ENCODE results near the gene CYBRD1.

CYBRD1 gene

DNA sequence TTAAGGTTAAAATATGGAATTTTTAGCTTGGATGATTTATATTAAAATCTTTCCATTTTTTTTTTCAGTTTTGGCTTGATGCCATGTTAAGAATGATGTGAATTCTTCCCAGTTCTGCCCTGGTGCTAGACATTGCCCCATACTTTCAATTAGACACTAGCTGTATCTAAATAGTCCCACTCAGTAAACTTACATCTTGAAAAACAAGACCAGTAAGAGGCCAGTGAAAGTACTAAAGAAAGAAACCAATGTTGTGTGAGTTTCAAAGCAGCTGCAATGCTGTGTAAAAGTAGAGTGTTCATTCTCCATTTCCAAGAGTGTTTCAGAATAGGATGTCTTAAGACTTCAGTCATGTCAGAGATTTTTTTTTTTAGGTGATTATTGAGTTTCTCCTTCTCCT is 40.0 kb upstream of the CYBRD1 start:
- Histone ChIP-seq H3K4me3 (ENCODE audit: low read depth, low read length) (no peak overlapping the region), H3K9me3 (no peaks in the 10 kb centered on the region), H3K4me1 (no peaks in the 10 kb centered on the region), H3K36me3 (no peaks in the 10 kb centered on the region), H3K27me3 (no peaks in the 10 kb centered on the region)
- TF ChIP-seq, protein P1, sequence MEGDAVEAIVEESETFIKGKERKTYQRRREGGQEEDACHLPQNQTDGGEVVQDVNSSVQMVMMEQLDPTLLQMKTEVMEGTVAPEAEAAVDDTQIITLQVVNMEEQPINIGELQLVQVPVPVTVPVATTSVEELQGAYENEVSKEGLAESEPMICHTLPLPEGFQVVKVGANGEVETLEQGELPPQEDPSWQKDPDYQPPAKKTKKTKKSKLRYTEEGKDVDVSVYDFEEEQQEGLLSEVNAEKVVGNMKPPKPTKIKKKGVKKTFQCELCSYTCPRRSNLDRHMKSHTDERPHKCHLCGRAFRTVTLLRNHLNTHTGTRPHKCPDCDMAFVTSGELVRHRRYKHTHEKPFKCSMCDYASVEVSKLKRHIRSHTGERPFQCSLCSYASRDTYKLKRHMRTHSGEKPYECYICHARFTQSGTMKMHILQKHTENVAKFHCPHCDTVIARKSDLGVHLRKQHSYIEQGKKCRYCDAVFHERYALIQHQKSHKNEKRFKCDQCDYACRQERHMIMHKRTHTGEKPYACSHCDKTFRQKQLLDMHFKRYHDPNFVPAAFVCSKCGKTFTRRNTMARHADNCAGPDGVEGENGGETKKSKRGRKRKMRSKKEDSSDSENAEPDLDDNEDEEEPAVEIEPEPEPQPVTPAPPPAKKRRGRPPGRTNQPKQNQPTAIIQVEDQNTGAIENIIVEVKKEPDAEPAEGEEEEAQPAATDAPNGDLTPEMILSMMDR (IDR thresholded peaks at IDR 0.05; ENCODE audit: low read depth, low read length), result no peak
- no peak for DNase-seq

DNA sequence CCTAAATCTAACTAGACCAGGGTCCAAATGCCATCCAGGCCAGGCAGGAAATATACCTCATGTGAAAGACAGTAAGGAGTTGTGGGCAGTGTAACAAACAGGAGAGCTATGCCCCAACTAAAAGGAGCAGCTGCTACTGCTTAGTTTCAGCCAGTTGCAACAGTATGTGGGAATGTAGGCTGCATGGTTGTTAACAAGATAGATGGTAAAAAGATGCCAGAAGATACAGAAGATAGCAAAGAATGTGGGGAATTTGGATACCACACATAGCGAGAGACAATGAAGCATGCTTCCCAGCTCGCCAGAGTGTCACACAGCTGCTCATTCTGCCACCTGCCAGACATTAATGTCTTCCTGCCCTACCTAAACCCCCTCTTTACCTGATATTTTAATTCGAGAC is 39.4 kb upstream of the CYBRD1 start:
- Histone ChIP-seq H3K9me3 (no peaks in the 10 kb centered on the region), H3K4me3 (ENCODE audit: low read depth, low read length) (no peak overlapping the region), H3K4me1 (no peaks in the 10 kb centered on the region), H3K36me3 (no peaks in the 10 kb centered on the region), H3K27me3 (no peaks in the 10 kb centered on the region)
- TF ChIP-seq, protein P1 (IDR thresholded peaks at IDR 0.05; ENCODE audit: low read depth, low read length), result no peak
- no peak for DNase-seq

DNA sequence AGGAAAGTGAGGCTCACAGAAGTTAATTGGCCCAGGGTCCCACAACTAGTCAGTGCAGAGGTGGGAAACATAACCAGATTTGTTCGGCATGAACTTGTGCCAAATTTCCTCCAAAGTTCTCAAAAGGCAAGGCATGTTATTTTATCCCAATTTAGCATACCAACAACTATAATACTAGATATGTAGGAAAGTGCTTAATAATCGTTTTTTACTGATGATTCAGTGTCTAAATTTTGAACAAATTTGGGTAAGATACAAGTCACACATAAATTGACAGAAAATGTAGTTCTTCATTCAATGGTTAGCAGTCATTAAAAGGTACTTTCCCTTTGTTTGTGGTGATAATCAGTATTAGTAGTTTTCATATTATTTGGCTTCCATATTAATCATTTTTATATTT is 38.5 kb upstream of the CYBRD1 start:
- Histone ChIP-seq H3K4me1 (no peaks in the 10 kb centered on the region), H3K27me3 (no peaks in the 10 kb centered on the region), H3K36me3 (no peaks in the 10 kb centered on the region), H3K4me3 (ENCODE audit: low read depth, low read length) (no peak overlapping the region), H3K9me3 (no peaks in the 10 kb centered on the region)
- DNase-seq, result no peak
- TF ChIP-seq, protein P1 (IDR thresholded peaks at IDR 0.05; ENCODE audit: low read depth, low read length), result no peak

DNA sequence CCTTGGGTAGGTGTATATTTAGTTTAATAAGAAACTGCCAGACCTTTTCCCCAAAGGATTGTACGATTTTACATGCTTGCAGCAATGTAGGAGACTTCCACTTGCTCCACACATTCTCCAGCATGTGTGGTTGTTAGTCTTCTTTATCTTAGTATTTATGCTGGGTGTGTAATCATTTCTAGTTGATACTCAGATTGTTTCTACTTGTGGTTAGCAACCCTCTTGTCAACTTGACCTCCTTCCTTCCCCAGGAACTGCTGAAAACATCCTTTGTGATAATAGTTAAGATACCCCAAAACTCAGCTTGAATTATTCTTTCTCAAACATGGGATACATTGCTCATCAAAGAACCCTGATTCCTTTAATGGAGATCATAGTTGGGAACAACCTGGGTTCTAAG is 37.2 kb upstream of the CYBRD1 start:
- Histone ChIP-seq H3K9me3 (no peaks in the 10 kb centered on the region), H3K4me1 (no peaks in the 10 kb centered on the region), H3K27me3 (no peaks in the 10 kb centered on the region), H3K36me3 (no peaks in the 10 kb centered on the region), H3K4me3 (ENCODE audit: low read depth, low read length) (no peak overlapping the region)
- TF ChIP-seq, protein P1 (IDR thresholded peaks at IDR 0.05; ENCODE audit: low read depth, low read length), result no peak
- DNase-seq, result no peak

DNA sequence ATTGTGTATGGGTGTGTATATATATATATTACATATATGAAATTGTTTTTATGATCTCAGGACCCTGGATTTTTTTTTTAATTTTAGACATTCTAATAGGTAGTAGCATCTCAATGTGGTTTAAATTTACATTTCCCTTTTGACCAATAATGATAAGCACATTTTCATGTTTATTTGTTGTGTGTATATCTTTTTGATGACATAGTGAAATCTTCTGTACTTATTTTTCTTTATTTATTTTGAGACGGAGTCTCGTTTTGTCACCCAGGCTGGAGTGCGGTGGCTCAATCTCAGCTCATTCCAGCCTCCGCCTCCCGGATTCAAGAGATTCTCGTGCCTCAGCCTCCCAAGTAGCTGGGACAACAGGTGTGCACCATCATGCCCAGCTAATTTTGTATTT is 35.1 kb upstream of the CYBRD1 start:
- Histone ChIP-seq H3K4me1 (no peaks in the 10 kb centered on the region), H3K27me3 (no peaks in the 10 kb centered on the region), H3K9me3 (no peaks in the 10 kb centered on the region), H3K36me3 (no peaks in the 10 kb centered on the region), H3K4me3 (ENCODE audit: low read depth, low read length) (no peak overlapping the region)
- TF ChIP-seq, protein P1 (IDR thresholded peaks at IDR 0.05; ENCODE audit: low read depth, low read length), result no peak
- no peak for DNase-seq

DNA sequence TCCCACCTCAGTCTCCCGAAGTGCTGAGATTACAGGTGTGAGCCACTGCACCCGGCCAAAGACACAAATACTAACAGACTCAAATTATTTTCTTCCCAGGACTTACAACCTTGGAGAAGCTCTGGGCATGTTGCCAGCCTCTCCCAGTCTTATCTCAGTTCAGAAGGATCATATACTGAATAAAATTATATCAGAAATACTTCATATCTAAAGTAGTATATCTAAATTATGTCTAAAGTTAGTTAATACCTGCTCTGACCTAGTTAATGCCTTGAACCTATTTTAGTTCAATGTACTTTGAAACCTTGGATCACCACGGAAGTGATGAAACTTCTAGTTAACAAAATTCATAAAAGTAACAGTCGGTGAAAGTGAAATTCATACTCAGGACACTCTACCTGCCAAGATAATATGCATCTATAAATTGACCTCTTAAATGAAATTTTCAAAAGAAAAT is 34.4 kb upstream of the CYBRD1 start:
- TF ChIP-seq, protein P1 (IDR thresholded peaks at IDR 0.05; ENCODE audit: low read depth, low read length), result no peak
- no peak for DNase-seq
- no peaks in the 10 kb centered on the region for H3K9me3 ChIP-seq
- H3K36me3 ChIP-seq, result no peaks in the 10 kb centered on the region
- no peak overlapping the region for H3K4me3 ChIP-seq (ENCODE audit: low read depth, low read length)
- H3K27me3 ChIP-seq, result no peaks in the 10 kb centered on the region
- no peaks in the 10 kb centered on the region for H3K4me1 ChIP-seq
